ENCODE results near the gene POU5F1. TPM values are rescaled to one million over a fixed set of nuclear protein-coding genes. Genes with fewer than 3 reads are reported as not detected.

The POU5F1 gene
- total and polyA plus RNA-seq, 2 donors (not counting 1 experiment from before 2014, with no cell fraction given), result under 0.01 TPM; not detected in 1

GRCh38 chr6:31129130-31129529 lies 41.4 kb downstream of the POU5F1 start:
- H3K27me3 ChIP-seq (ENCODE audit: control insufficient read depth, insufficient read depth, low read length), result peaks cover 9% of the 10 kb centered on the region
- H3K4me3 ChIP-seq (replicated peaks in 1 of 4; ENCODE audit: control extremely low read depth in 1 of 4, insufficient read depth in 1 of 4, low read depth in 3 of 4, low read length in 4 of 4), result no peak overlapping the region
- DNase-seq (ENCODE audit: low read depth in 2 of 2), result no peak
- no peak overlapping the region for H3K4me2 ChIP-seq (ENCODE audit: extremely low read depth, insufficient read depth, low read length)
- H3K79me2 ChIP-seq (ENCODE audit: control insufficient read depth, insufficient read depth, low read length), result no peaks in the 10 kb centered on the region
- H3K4me1 ChIP-seq (ENCODE audit: control insufficient read depth, extremely low read depth, insufficient read depth, low read length), result peaks cover 2% of the 10 kb centered on the region
- H3K9ac ChIP-seq (ENCODE audit: insufficient read depth, low read length), result no peak overlapping the region
- H3K27ac ChIP-seq (ENCODE audit: insufficient read depth, low read length), result no peak overlapping the region
- no peaks in the 10 kb centered on the region for H3K9me3 ChIP-seq (ENCODE audit: control insufficient read depth, insufficient read depth, low read depth, low read length)
- no peak for TF ChIP-seq EZH2 (IDR thresholded peaks at IDR 0.05; ENCODE audit: low read length, missing control alignments)
- no peak for TF ChIP-seq CTCF (conservative IDR thresholded peaks at IDR 0.05 in 1 of 2, IDR thresholded peaks at IDR 0.05 in 1 of 2; ENCODE audit: low read depth in 1 of 2, low read length in 2 of 2)
- H2AFZ ChIP-seq (ENCODE audit: low read length), result no peak overlapping the region
- no peaks in the 10 kb centered on the region for H3K36me3 ChIP-seq (ENCODE audit: control insufficient read depth, insufficient read depth, low read length)
- H4K20me1 ChIP-seq (ENCODE audit: control insufficient read depth, extremely low read depth, insufficient read depth, low read length), result no peaks in the 10 kb centered on the region

DNA sequence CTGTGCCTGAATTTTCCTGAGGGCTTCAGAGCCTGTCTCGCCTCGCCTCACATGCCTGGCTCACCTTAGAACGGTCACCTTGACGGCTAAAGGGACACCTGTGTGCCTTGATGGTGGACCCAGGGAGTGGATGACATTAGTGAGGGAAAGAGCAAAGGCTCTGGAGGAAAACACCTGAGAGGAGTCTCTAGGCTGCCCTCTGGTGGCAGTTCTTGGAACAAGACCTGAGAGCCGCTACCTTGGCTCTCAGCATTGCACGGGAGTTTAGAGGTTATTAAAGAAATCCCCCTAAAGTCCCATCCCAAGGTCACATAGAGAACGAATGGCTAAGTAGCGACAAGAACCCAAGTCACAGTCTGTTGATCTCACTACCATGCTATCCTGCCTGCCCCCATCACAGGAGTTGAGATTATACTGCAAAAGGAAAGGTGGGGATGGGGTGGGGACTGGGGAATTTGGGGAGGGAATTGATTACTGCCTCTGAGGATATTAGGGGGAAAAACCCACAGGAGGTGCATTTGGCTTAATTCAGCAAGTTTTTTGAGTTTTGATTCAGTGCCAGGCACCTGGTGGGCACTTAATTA lies 42.3 kb downstream of the POU5F1 start:
- Histone ChIP-seq H3K27ac (ENCODE audit: insufficient read depth, low read length) (no peak overlapping the region), H3K4me2 (ENCODE audit: extremely low read depth, insufficient read depth, low read length) (no peak overlapping the region), H4K20me1 (ENCODE audit: control insufficient read depth, extremely low read depth, insufficient read depth, low read length) (no peaks in the 10 kb centered on the region), H3K36me3 (ENCODE audit: control insufficient read depth, insufficient read depth, low read length) (no peaks in the 10 kb centered on the region), H3K9ac (ENCODE audit: insufficient read depth, low read length) (no peak overlapping the region), H3K4me1 (ENCODE audit: control insufficient read depth, extremely low read depth, insufficient read depth, low read length) (peaks cover 3% of the 10 kb centered on the region), H3K27me3 (ENCODE audit: control insufficient read depth, insufficient read depth, low read length) (peaks cover 9% of the 10 kb centered on the region), H3K4me3 (replicated peaks in 1 of 4; ENCODE audit: control extremely low read depth in 1 of 4, insufficient read depth in 1 of 4, low read depth in 3 of 4, low read length in 4 of 4) (no peak overlapping the region), H2AFZ (ENCODE audit: low read length) (no peak overlapping the region), H3K9me3 (ENCODE audit: control insufficient read depth, insufficient read depth, low read depth, low read length) (no peaks in the 10 kb centered on the region), H3K79me2 (ENCODE audit: control insufficient read depth, insufficient read depth, low read length) (no peaks in the 10 kb centered on the region)
- TF ChIP-seq CTCF (conservative IDR thresholded peaks at IDR 0.05 in 1 of 2, IDR thresholded peaks at IDR 0.05 in 1 of 2; ENCODE audit: low read depth in 1 of 2, low read length in 2 of 2) (peak; percentile 80 to 91), EZH2 (IDR thresholded peaks at IDR 0.05; ENCODE audit: low read length, missing control alignments) (no peak)
- DNase-seq (ENCODE audit: low read depth in 2 of 2), result peak in 1 of 2 donors; percentile 30

DNA sequence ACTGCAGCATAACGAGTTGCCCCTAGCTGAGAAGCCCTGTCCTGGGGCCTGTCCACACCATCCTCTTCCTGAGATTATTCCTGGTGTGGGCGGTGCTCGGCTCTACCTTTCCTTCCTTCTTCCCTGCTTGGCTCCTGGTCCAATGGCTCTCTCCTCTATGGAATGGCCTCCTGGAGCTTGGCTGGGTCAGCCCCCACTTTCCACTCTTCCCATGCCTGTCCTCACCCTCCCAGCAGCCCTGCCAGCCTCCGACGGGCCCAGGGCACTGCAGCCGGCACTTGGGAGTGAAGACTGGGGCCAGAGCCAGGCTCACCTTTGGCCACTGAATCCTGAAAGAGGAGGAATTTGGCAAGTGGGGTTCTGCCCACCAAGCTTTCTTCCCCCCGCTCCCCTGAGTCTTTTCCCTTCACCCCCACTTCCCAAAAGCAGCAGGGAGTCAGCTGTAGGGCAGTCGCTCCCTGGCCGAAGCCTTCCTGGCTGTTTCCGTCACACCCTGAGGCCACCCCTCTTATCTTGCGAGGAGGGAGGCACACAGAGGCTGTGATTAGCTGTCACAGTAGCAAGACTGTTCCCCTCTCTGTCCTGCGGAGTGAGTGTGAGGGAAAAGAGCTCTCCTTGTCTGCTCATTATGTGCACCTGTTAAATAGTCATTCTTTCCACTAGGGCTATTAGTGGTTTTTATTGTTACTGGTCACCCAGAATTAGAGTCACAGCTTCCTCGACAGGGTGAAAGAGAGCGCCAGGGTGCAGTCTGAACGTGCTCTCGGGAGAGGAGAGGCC lies 43.9 kb downstream of the POU5F1 start:
- DNase-seq (ENCODE audit: low read depth in 2 of 2), result no peak
- H4K20me1 ChIP-seq (ENCODE audit: control insufficient read depth, extremely low read depth, insufficient read depth, low read length), result no peaks in the 10 kb centered on the region
- no peaks in the 10 kb centered on the region for H3K9me3 ChIP-seq (ENCODE audit: control insufficient read depth, insufficient read depth, low read depth, low read length)
- no peak overlapping the region for H3K4me3 ChIP-seq (replicated peaks in 1 of 4; ENCODE audit: control extremely low read depth in 1 of 4, insufficient read depth in 1 of 4, low read depth in 3 of 4, low read length in 4 of 4)
- H3K79me2 ChIP-seq (ENCODE audit: control insufficient read depth, insufficient read depth, low read length), result no peaks in the 10 kb centered on the region
- peaks cover 13% of the 10 kb centered on the region for H3K4me1 ChIP-seq (ENCODE audit: control insufficient read depth, extremely low read depth, insufficient read depth, low read length)
- H3K9ac ChIP-seq (ENCODE audit: insufficient read depth, low read length), result no peak overlapping the region
- H3K27me3 ChIP-seq (ENCODE audit: control insufficient read depth, insufficient read depth, low read length), result peaks cover 9% of the 10 kb centered on the region
- no peak overlapping the region for H3K4me2 ChIP-seq (ENCODE audit: extremely low read depth, insufficient read depth, low read length)
- no peak overlapping the region for H3K27ac ChIP-seq (ENCODE audit: insufficient read depth, low read length)
- no peaks in the 10 kb centered on the region for H3K36me3 ChIP-seq (ENCODE audit: control insufficient read depth, insufficient read depth, low read length)
- no peak for TF ChIP-seq EZH2 (IDR thresholded peaks at IDR 0.05; ENCODE audit: low read length, missing control alignments)
- TF ChIP-seq CTCF (conservative IDR thresholded peaks at IDR 0.05 in 1 of 2, IDR thresholded peaks at IDR 0.05 in 1 of 2; ENCODE audit: low read depth in 1 of 2, low read length in 2 of 2), result no peak
- H2AFZ ChIP-seq (ENCODE audit: low read length), result no peak overlapping the region

All from fibroblast of lung (primary cell).